Measurements from ENCODE around the gene PPM1H.

GRCh38 chr12:62827042-62827441 lies 107.9 kb downstream of the PPM1H start:
- TF ChIP-seq POLR2A (IDR thresholded peaks at IDR 0.05; ENCODE audit: extremely low read depth, insufficient read length) (no peak), CTCF (IDR thresholded peaks at IDR 0.05; ENCODE audit: low read depth, low read length) (peak; percentile 28), MYC (IDR thresholded peaks at IDR 0.05; ENCODE audit: low read depth, low read length) (no peak), MAX (IDR thresholded peaks at IDR 0.05; ENCODE audit: low read depth, low read length) (no peak)
